GM12892 (cell line): ENCODE measurements around the gene VAV3.

Experiments used
- DNase-seq: peaks from one replicate; pipeline ENCODE4 v3.0.0; 2011; ENCODE audit not compliant: insufficient read length
- FAIRE-seq: peaks from 2 replicates; lab custom pipeline; 2011; peaks lifted over from hg19 to GRCh38; lab: Jason Lieb, UNC
- POLR2A ChIP-seq: IDR thresholded peaks from 2 replicates; pipeline ENCODE4 v1.6.1; 2011; ENCODE audit warnings: low read depth, low read length, control low read depth
- POLR2AphosphoS5 ChIP-seq: IDR thresholded peaks from 2 replicates; pipeline ENCODE4 v1.6.1; 2011; ENCODE audit warnings: low read depth, low read length, control low read depth
- TAF1 ChIP-seq: IDR thresholded peaks from 2 replicates; pipeline ENCODE4 v1.6.1; 2011; ENCODE audit warnings: low read depth, mild to moderate bottlenecking, control low read depth, low read length, borderline replicate concordance

VAV3 gene

DNA sequence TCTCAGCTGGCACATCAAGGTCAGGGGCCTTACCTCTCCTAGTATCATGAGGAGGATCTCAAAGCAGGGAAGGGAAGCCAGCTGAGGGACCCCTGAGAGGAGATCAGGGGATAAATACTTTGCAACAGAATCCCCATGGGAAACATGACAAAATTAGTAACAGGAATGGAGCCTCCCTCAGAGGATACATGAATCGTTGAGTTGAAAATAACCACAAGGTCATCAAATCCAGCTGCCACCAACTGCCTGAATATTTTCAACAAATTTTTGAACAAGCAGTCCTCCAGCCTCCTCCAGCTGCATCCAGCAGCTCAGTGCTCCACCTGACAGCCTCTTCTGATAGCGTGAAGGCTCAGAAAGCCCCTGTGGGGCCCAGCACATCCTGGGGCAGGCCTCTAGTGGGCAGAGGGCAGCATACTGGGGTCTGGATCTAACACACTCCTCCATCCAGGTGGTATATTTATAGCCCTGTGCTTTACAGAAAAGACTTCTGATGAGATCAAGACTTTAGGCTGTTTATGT lies 419.9 kb downstream of the VAV3 start:
- no peak for FAIRE-seq
- DNase-seq: no peak

GRCh38 chr1:107544285-107544684 lies 420.7 kb downstream of the VAV3 start:
- FAIRE-seq (no peak), DNase-seq (no peak)
- no peak for TF ChIP-seq POLR2A
- TF ChIP-seq TAF1: no peak
- TF ChIP-seq POLR2AphosphoS5: no peak

More for the DNA sequence above, 419.9 kb downstream of the VAV3 start:
- TF ChIP-seq POLR2A (no peak), POLR2AphosphoS5 (no peak), TAF1 (no peak)

GRCh38 chr1:107541412-107541811 lies 423.6 kb downstream of the VAV3 start:
- TF ChIP-seq POLR2AphosphoS5 (no peak), POLR2A (no peak), TAF1 (no peak)
- DNase-seq (no peak), FAIRE-seq (no peak)

- FAIRE-seq: no peak
- no peak for TF ChIP-seq POLR2A
- TF ChIP-seq POLR2AphosphoS5: no peak
Observed at GRCh38 chr1:107538502-107538901, 426.5 kb downstream of the VAV3 start.

DNA sequence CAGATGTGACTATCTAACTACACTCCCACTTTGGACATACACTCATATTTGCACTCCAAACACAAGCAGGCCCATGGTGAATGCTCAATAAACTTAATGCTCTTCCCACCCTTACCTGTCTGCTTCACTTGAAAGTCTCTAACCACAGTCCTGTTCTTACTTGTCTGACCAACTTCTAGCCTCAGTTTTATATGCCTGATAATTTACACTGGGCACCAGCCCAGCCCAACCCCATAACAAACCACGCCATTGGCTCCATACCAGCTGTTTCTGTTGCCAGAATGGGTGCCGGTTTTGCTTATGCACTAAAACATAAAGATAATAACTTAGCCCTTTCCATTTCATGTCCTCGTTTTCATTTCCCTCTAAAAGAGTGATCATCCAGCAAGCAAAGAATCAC lies 428.7 kb downstream of the VAV3 start:
- TF ChIP-seq POLR2AphosphoS5 (no peak), POLR2A (no peak), TAF1 (no peak)
- FAIRE-seq (no peak), DNase-seq (no peak)

More at GRCh38 chr1:107538502-107538901, 426.5 kb downstream of the VAV3 start:
- DNase-seq: no peak

DNA sequence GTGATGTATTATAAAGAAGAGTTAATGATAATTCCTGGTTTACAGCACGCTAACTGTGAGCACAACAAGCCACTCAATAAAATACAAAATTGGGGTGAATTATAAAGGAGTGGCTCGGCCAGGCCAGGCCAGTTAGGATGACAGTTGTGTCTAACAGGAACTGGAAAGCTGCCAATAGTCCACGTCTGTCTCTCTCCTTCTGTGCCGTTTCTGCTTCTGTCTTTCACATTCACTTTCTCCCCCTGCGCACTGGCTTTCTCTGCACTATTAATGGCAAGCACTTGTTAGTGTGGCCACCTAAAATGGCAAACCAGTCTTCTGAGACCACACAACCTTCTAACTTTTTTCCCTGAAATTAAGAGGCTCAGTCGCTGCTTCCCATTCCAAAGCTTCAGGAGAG lies 429.9 kb downstream of the VAV3 start:
- TF ChIP-seq TAF1 (no peak), POLR2A (no peak), POLR2AphosphoS5 (no peak)
- DNase-seq: no peak
- FAIRE-seq: no peak

- FAIRE-seq: no peak
- DNase-seq: no peak
- TF ChIP-seq POLR2A (no peak), POLR2AphosphoS5 (no peak), TAF1 (no peak)
Observed at GRCh38 chr1:107534632-107535031, 430.3 kb downstream of the VAV3 start.

- no peak for DNase-seq
- TF ChIP-seq TAF1 (no peak), POLR2AphosphoS5 (no peak), POLR2A (no peak)
- FAIRE-seq: no peak
Observed at GRCh38 chr1:107533436-107533835, 431.5 kb downstream of the VAV3 start.

- DNase-seq (no peak), FAIRE-seq (no peak)
- TF ChIP-seq TAF1 (no peak), POLR2AphosphoS5 (no peak), POLR2A (no peak)
Observed at GRCh38 chr1:107532318-107532717, 432.7 kb downstream of the VAV3 start.

- no peak for TF ChIP-seq POLR2AphosphoS5
- no peak for TF ChIP-seq POLR2A
- TF ChIP-seq TAF1: no peak
- no peak for FAIRE-seq
- no peak for DNase-seq
Observed at GRCh38 chr1:107531065-107531908, 433.7 kb downstream of the VAV3 start.

DNA sequence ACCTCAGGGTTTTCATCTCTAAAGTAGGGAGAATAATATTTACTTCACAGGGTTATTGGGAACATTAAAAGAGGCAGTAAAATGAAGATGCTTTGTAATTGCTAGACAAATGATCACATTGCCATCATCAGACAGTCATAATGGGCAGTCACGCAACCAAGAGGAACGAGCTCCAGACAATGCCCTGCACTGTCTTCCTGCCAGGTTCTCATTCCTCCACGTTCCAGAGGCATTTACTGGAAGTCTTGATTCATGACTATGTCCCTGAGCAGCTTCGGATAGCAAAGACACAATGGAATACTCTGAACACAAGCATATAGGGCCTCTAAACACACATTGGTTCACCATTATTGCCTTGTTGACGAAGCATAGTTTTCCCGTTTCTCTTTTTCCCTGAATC lies 434.4 kb downstream of the VAV3 start:
- FAIRE-seq: no peak
- TF ChIP-seq TAF1 (no peak), POLR2A (no peak), POLR2AphosphoS5 (no peak)
- no peak for DNase-seq
